ENCODE results near the gene DGCR8.

DNA sequence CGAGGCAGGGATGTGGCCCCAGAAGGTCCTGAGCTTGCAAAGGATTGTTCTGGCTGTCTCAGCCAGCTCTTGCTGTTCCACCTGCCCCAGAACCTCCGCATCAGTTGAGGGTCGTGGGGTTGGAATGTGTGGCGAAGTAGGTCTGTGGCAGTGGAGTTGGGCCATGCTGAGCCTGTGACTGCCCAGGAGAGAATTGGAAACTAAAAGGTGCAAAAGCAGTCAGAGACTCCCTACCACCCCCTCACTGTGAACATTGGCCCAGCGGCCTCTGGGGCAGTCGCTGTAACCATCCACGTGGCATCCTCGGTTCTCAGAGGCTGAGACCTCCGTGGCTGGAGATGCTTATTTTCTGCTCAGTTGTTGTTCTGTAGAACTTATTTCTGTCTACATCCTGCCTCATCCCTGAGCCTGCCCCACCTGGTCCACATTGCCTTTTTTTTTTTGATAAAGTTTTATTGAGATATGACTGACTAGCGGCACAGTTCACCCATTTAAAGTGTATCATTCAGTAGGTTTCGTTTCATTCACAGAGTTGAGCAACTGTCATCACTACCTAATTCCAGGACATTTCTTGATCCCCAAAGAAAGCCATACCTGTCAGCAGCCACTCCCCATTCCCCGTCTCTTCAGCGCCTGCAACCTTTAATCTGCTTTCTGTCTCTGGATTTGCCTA, 22.3 kb upstream of the DGCR8 start:
- TF ChIP-seq, protein P1, sequence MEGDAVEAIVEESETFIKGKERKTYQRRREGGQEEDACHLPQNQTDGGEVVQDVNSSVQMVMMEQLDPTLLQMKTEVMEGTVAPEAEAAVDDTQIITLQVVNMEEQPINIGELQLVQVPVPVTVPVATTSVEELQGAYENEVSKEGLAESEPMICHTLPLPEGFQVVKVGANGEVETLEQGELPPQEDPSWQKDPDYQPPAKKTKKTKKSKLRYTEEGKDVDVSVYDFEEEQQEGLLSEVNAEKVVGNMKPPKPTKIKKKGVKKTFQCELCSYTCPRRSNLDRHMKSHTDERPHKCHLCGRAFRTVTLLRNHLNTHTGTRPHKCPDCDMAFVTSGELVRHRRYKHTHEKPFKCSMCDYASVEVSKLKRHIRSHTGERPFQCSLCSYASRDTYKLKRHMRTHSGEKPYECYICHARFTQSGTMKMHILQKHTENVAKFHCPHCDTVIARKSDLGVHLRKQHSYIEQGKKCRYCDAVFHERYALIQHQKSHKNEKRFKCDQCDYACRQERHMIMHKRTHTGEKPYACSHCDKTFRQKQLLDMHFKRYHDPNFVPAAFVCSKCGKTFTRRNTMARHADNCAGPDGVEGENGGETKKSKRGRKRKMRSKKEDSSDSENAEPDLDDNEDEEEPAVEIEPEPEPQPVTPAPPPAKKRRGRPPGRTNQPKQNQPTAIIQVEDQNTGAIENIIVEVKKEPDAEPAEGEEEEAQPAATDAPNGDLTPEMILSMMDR (conservative IDR thresholded peaks at IDR 0.05; ENCODE audit: low read depth, low read length), result no peak
- no peak for TF ChIP-seq EZH2 (IDR thresholded peaks at IDR 0.05; ENCODE audit: low read length, unreplicated experiment)
